Measurements from ENCODE around the gene GRB10.

- TF ChIP-seq PKNOX1 (IDR thresholded peaks at IDR 0.05) (no peak), HDGF (IDR thresholded peaks at IDR 0.05; ENCODE audit: borderline replicate concordance) (no peak), ZNF384 (IDR thresholded peaks at IDR 0.05) (no peak)
Observed at GRCh38 chr7:50655020-50655419, 127.7 kb downstream of the GRB10 start.
